H1 (cell line): ENCODE results near the gene ADCK1. TPM values are rescaled to one million over a fixed set of nuclear protein-coding genes. Genes with fewer than 3 reads are reported as not detected.

Experiments used
- CTCF ChIA-PET: fragments of 300-600 bp; sonication (Branson Sonifier 250); formaldehyde crosslinking; loops from one replicate; lab custom pipeline; 2021; ENCODE audit not compliant: partially characterized antibody; lab: Charles Lee
- POLR2A ChIA-PET: fragments of 300-600 bp; sonication (Branson Sonifier 250); formaldehyde crosslinking; loops from one replicate; lab custom pipeline; 2021; ENCODE audit warnings: inconsistent platforms; ENCODE audit not compliant: partially characterized antibody; lab: Charles Lee
- DNase-seq, 2 experiments: peaks; one replicate each; pipeline versions ENCODE4 v3.0.0 to v3.0.0-alpha.2; 2010 to 2022; ENCODE audit warnings: low spot score in 2 of 2, low read depth in 1 of 2, mixed read lengths in 1 of 2
- FAIRE-seq: peaks from 2 replicates; lab custom pipeline; 2011; peaks lifted over from hg19 to GRCh38; lab: Jason Lieb, UNC
- H2AFZ ChIP-seq: 2 replicates; pipeline ENCODE4 v1.8.1; 2012; ENCODE audit warnings: low read length, inconsistent platforms
- H2AK5ac ChIP-seq: 2 replicates; pipeline ENCODE4 v1.6.1; 2013; ENCODE audit warnings: low read depth, low read length
- H2BK120ac ChIP-seq: replicated peaks from 2 replicates; pipeline ENCODE3; 2013; ENCODE audit warnings: low read depth, low read length, inconsistent platforms
- H2BK12ac ChIP-seq: 2 replicates; pipeline ENCODE4 v1.6.1; 2013; ENCODE audit warnings: low read depth, low read length
- H2BK15ac ChIP-seq: 2 replicates; pipeline ENCODE4 v1.6.1; 2013; ENCODE audit warnings: low read length
- H2BK20ac ChIP-seq: 2 replicates; pipeline ENCODE4 v1.6.1; 2013; ENCODE audit warnings: low read length
- H2BK5ac ChIP-seq: 2 replicates; pipeline ENCODE4 v1.6.1; 2013; ENCODE audit warnings: low read depth, low read length
- H3K14ac ChIP-seq: 2 replicates; pipeline ENCODE4 v1.6.1; 2013; ENCODE audit warnings: inconsistent platforms; ENCODE audit not compliant: insufficient read length
- H3K18ac ChIP-seq: 2 replicates; pipeline ENCODE4 v1.6.1; 2013; ENCODE audit warnings: low read length; ENCODE audit errors: extremely low read depth
- H3K23ac ChIP-seq: 2 replicates; pipeline ENCODE4 v1.6.1; 2013; ENCODE audit warnings: inconsistent platforms; ENCODE audit not compliant: insufficient read length
- H3K23me2 ChIP-seq: 2 replicates; pipeline ENCODE4 v1.6.1; 2013; ENCODE audit warnings: low read depth, low read length
- H3K27ac ChIP-seq: 2 replicates; pipeline ENCODE4 v1.6.1; 2011; ENCODE audit warnings: low read depth, low read length, inconsistent platforms
- H3K27me3 ChIP-seq, 4 experiments: replicated peaks in 1 of 4; 1 replicate in 1 of 4; 2 replicates in 3 of 4; pipeline versions ENCODE4 v1.6.1 to v1.8.1; 2011 to 2013; ENCODE audit warnings: low read length in 3 of 4, mild to moderate bottlenecking in 3 of 4, inconsistent platforms in 2 of 4, mixed read lengths in 2 of 4, moderate library complexity in 1 of 4; ENCODE audit not compliant: control insufficient read depth in 3 of 4, insufficient read depth in 3 of 4; ENCODE audit errors: extremely low read depth in 1 of 4
- H3K36me3 ChIP-seq, 4 experiments: 2 replicates each; pipeline versions ENCODE4 v1.6.1 to v1.8.1; 2011 to 2013; ENCODE audit warnings: mild to moderate bottlenecking in 4 of 4, low read length in 3 of 4, moderate library complexity in 2 of 4, control low read depth in 1 of 4, inconsistent platforms in 1 of 4; ENCODE audit not compliant: insufficient read depth in 4 of 4, control insufficient read depth in 2 of 4
- H3K4ac ChIP-seq: replicated peaks from 2 replicates; pipeline ENCODE3; 2013; ENCODE audit warnings: low read length, low read depth, mixed read lengths, inconsistent platforms; ENCODE audit not compliant: insufficient read length
- H3K4me1 ChIP-seq, 4 experiments: replicated peaks in 1 of 4; 1 replicate in 1 of 4; 2 replicates in 3 of 4; pipeline versions ENCODE4 v1.6.1 to v1.8.1; 2011 to 2013; ENCODE audit warnings: low read length in 3 of 4, inconsistent platforms in 2 of 4, mixed read lengths in 1 of 4; ENCODE audit not compliant: insufficient read depth in 4 of 4, control insufficient read depth in 3 of 4
- H3K4me2 ChIP-seq, 2 experiments: 2 replicates each; pipeline versions ENCODE4 v1.6.1 to v1.8.1; 2011 to 2013; ENCODE audit warnings: low read depth in 2 of 2, low read length in 2 of 2, control low read depth in 1 of 2, inconsistent platforms in 1 of 2, mild to moderate bottlenecking in 1 of 2; ENCODE audit not compliant: insufficient read depth in 1 of 2
- H3K4me3 ChIP-seq, 4 experiments: fragments of 200-600, 300-600 bp in 1 of 4; sonication (generic), shearing (Covaris generic), sonication (Bioruptor Twin) in 1 of 4; 2 replicates each; pipeline versions ENCODE4 v1.5.1 to v1.8.1; 2011 to 2016; ENCODE audit warnings: low read length in 4 of 4, low read depth in 3 of 4, control low read depth in 2 of 4, inconsistent platforms in 2 of 4, mild to moderate bottlenecking in 2 of 4, mixed read lengths in 1 of 4, moderate library complexity in 1 of 4; ENCODE audit not compliant: insufficient read depth in 2 of 4; ENCODE audit errors: extremely low read depth in 1 of 4
- H3K56ac ChIP-seq: replicated peaks from 2 replicates; pipeline ENCODE3; 2013; ENCODE audit warnings: low read depth, mild to moderate bottlenecking, mixed read lengths, low read length, inconsistent platforms; ENCODE audit not compliant: insufficient read length
- H3K79me1 ChIP-seq: 2 replicates; pipeline ENCODE4 v1.6.1; 2013; ENCODE audit warnings: low read depth, low read length, control low read depth
- H3K79me2 ChIP-seq, 2 experiments: 2 replicates each; pipeline versions ENCODE4 v1.6.1 to v1.8.1; 2012 to 2013; ENCODE audit warnings: low read length in 2 of 2, mild to moderate bottlenecking in 2 of 2, inconsistent platforms in 1 of 2; ENCODE audit not compliant: insufficient read depth in 2 of 2, control insufficient read depth in 1 of 2
- H3K9ac ChIP-seq, 4 experiments: replicated peaks in 1 of 4; 1 replicate in 1 of 4; 2 replicates in 3 of 4; pipeline versions ENCODE4 v1.6.1 to v1.8.1; 2011 to 2013; ENCODE audit warnings: low read depth in 3 of 4, low read length in 3 of 4, control low read depth in 2 of 4, mild to moderate bottlenecking in 2 of 4, moderate library complexity in 2 of 4, inconsistent platforms in 1 of 4; ENCODE audit errors: extremely low read depth in 1 of 4
- H3K9me3 ChIP-seq, 2 experiments: 2 replicates each; pipeline versions ENCODE4 v1.6.1 to v1.8.1; 2012 to 2013; ENCODE audit warnings: mild to moderate bottlenecking in 2 of 2, moderate library complexity in 2 of 2, control low read depth in 1 of 2, inconsistent platforms in 1 of 2, low read depth in 1 of 2, low read length in 1 of 2, mixed read lengths in 1 of 2; ENCODE audit not compliant: insufficient read depth in 2 of 2
- H4K20me1 ChIP-seq, 2 experiments: replicated peaks in 1 of 2; 2 replicates each; pipeline versions ENCODE3 to v1.8.1; 2011 to 2013; ENCODE audit warnings: inconsistent platforms in 2 of 2, low read length in 2 of 2, mild to moderate bottlenecking in 1 of 2; ENCODE audit not compliant: insufficient read depth in 2 of 2, control insufficient read depth in 1 of 2
- H4K5ac ChIP-seq: 2 replicates; pipeline ENCODE4 v1.6.1; 2013; ENCODE audit warnings: low read length, low read depth, mixed read lengths, inconsistent platforms; ENCODE audit not compliant: insufficient read length
- H4K8ac ChIP-seq: 2 replicates; pipeline ENCODE4 v1.8.0; 2013; ENCODE audit warnings: mild to moderate bottlenecking, moderate library complexity, low read length, inconsistent platforms; ENCODE audit not compliant: insufficient read depth; ENCODE audit errors: extremely low read depth
- H4K91ac ChIP-seq: replicated peaks from 2 replicates; pipeline ENCODE3; 2013; ENCODE audit warnings: low read length, mixed read lengths, inconsistent platforms; ENCODE audit not compliant: insufficient read length
- ASH2L ChIP-seq: fragments of 200-600, 300-600 bp; sonication (generic); IDR thresholded peaks from one replicate; pipeline ENCODE4 v1.7.1; 2017; ENCODE audit warnings: low read length
- BACH1 ChIP-seq: IDR thresholded peaks from 2 replicates; pipeline ENCODE4 v1.6.1; 2012; ENCODE audit warnings: low read length, improper control_type of control experiment
- CREB1 ChIP-seq: IDR thresholded peaks from 2 replicates; pipeline ENCODE4 v1.6.1; 2012; ENCODE audit warnings: inconsistent platforms
- EZH2 ChIP-seq: fragments of 200-600 bp; sonication (generic); IDR thresholded peaks from 2 replicates; pipeline ENCODE4 v1.7.1; 2012; ENCODE audit warnings: low read depth, mild to moderate bottlenecking, moderate library complexity, low read length, inconsistent platforms; ENCODE audit not compliant: severe bottlenecking
- KDM1A ChIP-seq: fragments of 200-600, 300-600 bp; sonication (generic); IDR thresholded peaks from 2 replicates; pipeline ENCODE4 v1.7.1; 2016; ENCODE audit warnings: mild to moderate bottlenecking, low read length, borderline replicate concordance
- RFX5 ChIP-seq: IDR thresholded peaks from 2 replicates; pipeline ENCODE4 v1.6.1; 2011; ENCODE audit warnings: low read depth, low read length, improper control_type of control experiment, borderline replicate concordance
- RXRA ChIP-seq: IDR thresholded peaks from 2 replicates; pipeline ENCODE4 v1.6.1; 2011; ENCODE audit warnings: low read depth, mild to moderate bottlenecking, low read length, moderate library complexity; ENCODE audit not compliant: insufficient read depth
- SIN3A ChIP-seq, 2 experiments: IDR thresholded peaks in 1 of 2; conservative IDR thresholded peaks in 1 of 2; 2 replicates each; pipeline ENCODE4 v1.6.1; 2011 to 2012; ENCODE audit warnings: low read length in 2 of 2, improper control_type of control experiment in 1 of 2, low read depth in 1 of 2, mild to moderate bottlenecking in 1 of 2
- SRF ChIP-seq: IDR thresholded peaks from 2 replicates; pipeline ENCODE4 v1.6.1; 2011; ENCODE audit warnings: mild to moderate bottlenecking, low read depth, low read length, moderate library complexity
- TAF7 ChIP-seq: optimal IDR thresholded peaks from 2 replicates; pipeline ENCODE3; 2011; ENCODE audit warnings: low read depth, mild to moderate bottlenecking, inconsistent platforms, low read length, moderate library complexity, borderline replicate concordance
- TCF12 ChIP-seq: IDR thresholded peaks from 2 replicates; pipeline ENCODE4 v1.6.1; 2011; ENCODE audit warnings: low read depth, mild to moderate bottlenecking, low read length
- WGBS, 2 experiments: shearing (Covaris generic) in 1 of 2; methylation state at CpG; one replicate each; pipeline versions ENCODE4 v1.1.6 to v1.1.7; 2013 to 2015; ENCODE audit warnings: low lambda C conversion rate in 2 of 2, mixed read lengths in 2 of 2, inconsistent platforms in 1 of 2, low coverage in 1 of 2, missing lambda C conversion rate in 1 of 2; ENCODE audit not compliant: insufficient replicate concordance in 2 of 2, insufficient coverage in 1 of 2, insufficient read length in 1 of 2; ENCODE audit errors: extremely low coverage in 1 of 2, missing lambda C conversion rate in 1 of 2; 5-methylcytosine and 5-hydroxymethylcytosine counted together
- polyA plus RNA-seq, 7 experiments: library from polyadenylated mRNA; depleted of rRNA in 3 of 7; stranded (reverse) in 5 of 7; unstranded in 2 of 7; fragments of >200 nt in 5 of 7; fragments of 200-250 nt in 2 of 7; gene quantifications; 1 replicate in 5 of 7; 2 replicates in 1 of 7; 4 replicates in 1 of 7; pipeline versions ENCODE4 v1.2.1 to v1.2.3, GENCODE V29; 2011 to 2013; ENCODE audit warnings: missing spikeins in 2 of 7, mixed read lengths in 2 of 7
- total RNA-seq: library from RNA; stranded (reverse); fragmentation: NEBNext Ultra II Directional; extraction: Animal tissue kit (Norgen Biotek cat#: 25700); gene quantifications from 2 replicates; pipeline ENCODE4 v1.2.1, GENCODE V29; 2021

Gene ADCK1
- total and polyA plus RNA-seq, 2 of the 8 experiments (the other 6 are each of a cell fraction or from before 2014, with no cell fraction given): 11.0 to 16.8 TPM

- Histone ChIP-seq H3K9ac (no peak overlapping the region), H4K20me1 (no peaks in the 10 kb centered on the region), H2AK5ac (no peak overlapping the region), H2BK15ac (no peak overlapping the region), H3K56ac (no peak overlapping the region), H3K14ac (no peak overlapping the region), H3K36me3 (no peaks in the 10 kb centered on the region), H3K4ac (no peak overlapping the region), H3K18ac (no peak overlapping the region), H2AFZ (no peak overlapping the region), H3K27me3 (peaks cover 0 to 9% (median 6%) of the 10 kb centered on the region in 4 experiments; a peak in 3 of 7 replicates), H3K4me3 (no peak overlapping the region), H3K23me2 (peaks cover 4% of the 10 kb centered on the region; the same call in 1 of the 2 replicates), H4K8ac (no peak overlapping the region), H2BK20ac (no peak overlapping the region), H3K79me2 (no peaks in the 10 kb centered on the region), H3K79me1 (no peaks in the 10 kb centered on the region), H3K9me3 (no peaks in the 10 kb centered on the region), H2BK12ac (no peak overlapping the region), H2BK5ac (no peak overlapping the region), H4K5ac (no peak overlapping the region), H3K4me1 (peaks cover 0 to 3% (median 1%) of the 10 kb centered on the region in 4 experiments; a peak in 2 of 7 replicates), H2BK120ac (no peak overlapping the region), H3K27ac (no peak overlapping the region), H3K23ac (no peak overlapping the region), H3K4me2 (no peak overlapping the region), H4K91ac (no peak overlapping the region)
- FAIRE-seq: no peak
- no peak for DNase-seq
- TF ChIP-seq SIN3A (conservative IDR thresholded peaks at IDR 0.05 in 1 of 2, IDR thresholded peaks at IDR 0.05 in 1 of 2; ENCODE audit: low read depth in 1 of 2, low read length in 2 of 2) (no peak), EZH2 (no peak), ASH2L (no peak), RFX5 (no peak), BACH1 (no peak), SRF (no peak), RXRA (no peak), TAF7 (no peak), KDM1A (no peak), CREB1 (no peak), TCF12 (no peak)
- CTCF ChIA-PET: interaction anchor here (1.1 to 1.7 kb wide), 3 partner anchors 9 to 101 kb away, joined by 3 to 4 read pairs (median 3); no protein-coding TSS in a partner anchor
- 85% methylated on average over 10 of the region's 10 CpGs; no CpG with 5 or more reads in 1 of the 2 experiments for WGBS, 2 experiments
- POLR2A ChIA-PET: no interaction called here
These were observed 163.0 kb downstream of the ADCK1 start for GRCh38 chr14:77962731-77963520.
